WI38 (cell line): Measurements from ENCODE around the gene TMIGD3.

Experiments used
- H3K4me3 ChIP-seq: 2 replicates; pipeline ENCODE4 v1.5.1; 2011; ENCODE audit warnings: low read depth, mild to moderate bottlenecking, control low read depth, low read length
- TF ChIP-seq, protein P1 (sequence below): IDR thresholded peaks from 2 replicates; pipeline ENCODE4 v1.5.1; 2012; ENCODE audit warnings: low read depth, mild to moderate bottlenecking, control low read depth, low read length

TMIGD3 gene

DNA sequence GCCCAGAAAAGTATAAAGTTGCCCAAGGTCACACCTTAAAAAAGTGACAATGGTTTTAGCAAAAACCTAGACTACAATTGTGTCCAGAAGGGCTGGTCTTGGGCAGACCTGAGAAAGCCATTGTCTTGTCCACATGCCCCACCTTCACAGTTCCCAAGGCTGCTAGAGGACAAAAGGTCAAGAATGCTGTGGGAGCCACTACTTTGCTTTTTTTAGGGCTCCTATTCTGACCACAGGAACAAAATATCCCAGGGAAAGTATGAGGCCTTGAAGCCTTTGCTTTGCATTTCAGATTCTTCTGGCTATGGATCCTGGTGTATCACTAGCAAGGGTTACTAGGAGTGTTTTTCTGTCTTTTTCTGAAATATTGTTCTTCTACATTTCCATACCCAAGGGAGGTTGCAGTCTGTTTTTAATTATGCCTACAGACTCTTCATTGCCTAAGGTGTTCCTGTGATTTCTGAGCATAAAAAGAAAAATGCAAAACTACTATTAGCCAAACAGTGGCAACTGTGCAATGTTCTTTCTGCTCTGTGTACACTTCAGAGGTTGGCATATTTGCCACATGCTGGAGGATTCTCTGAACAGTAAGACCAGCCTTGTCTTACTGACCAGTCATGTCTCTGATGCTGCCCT, 18.9 kb downstream of the TMIGD3 start:
- H3K4me3 ChIP-seq: no peak overlapping the region
- TF ChIP-seq, protein P1, sequence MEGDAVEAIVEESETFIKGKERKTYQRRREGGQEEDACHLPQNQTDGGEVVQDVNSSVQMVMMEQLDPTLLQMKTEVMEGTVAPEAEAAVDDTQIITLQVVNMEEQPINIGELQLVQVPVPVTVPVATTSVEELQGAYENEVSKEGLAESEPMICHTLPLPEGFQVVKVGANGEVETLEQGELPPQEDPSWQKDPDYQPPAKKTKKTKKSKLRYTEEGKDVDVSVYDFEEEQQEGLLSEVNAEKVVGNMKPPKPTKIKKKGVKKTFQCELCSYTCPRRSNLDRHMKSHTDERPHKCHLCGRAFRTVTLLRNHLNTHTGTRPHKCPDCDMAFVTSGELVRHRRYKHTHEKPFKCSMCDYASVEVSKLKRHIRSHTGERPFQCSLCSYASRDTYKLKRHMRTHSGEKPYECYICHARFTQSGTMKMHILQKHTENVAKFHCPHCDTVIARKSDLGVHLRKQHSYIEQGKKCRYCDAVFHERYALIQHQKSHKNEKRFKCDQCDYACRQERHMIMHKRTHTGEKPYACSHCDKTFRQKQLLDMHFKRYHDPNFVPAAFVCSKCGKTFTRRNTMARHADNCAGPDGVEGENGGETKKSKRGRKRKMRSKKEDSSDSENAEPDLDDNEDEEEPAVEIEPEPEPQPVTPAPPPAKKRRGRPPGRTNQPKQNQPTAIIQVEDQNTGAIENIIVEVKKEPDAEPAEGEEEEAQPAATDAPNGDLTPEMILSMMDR: no peak

DNA sequence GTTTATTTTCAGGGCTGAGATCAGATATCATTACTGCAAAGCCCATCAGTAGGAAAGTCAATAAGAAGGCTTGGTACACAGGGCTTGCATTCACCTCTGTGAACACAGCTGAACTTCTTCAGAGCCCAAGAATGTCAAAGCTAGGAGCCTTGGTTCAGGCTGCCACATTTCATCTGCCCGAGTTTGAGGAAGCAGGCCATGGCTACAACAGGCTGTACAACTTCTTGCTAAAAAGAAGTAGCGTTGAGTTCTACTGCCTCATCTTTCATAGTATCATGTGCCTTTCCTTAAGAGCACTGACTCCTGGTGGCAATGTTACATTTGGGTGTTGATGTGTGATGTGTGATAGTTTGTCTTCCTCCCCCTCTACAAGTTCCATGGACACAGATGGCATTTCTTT, 19.6 kb downstream of the TMIGD3 start:
- TF ChIP-seq, protein P1: no peak
- no peak overlapping the region for H3K4me3 ChIP-seq

DNA sequence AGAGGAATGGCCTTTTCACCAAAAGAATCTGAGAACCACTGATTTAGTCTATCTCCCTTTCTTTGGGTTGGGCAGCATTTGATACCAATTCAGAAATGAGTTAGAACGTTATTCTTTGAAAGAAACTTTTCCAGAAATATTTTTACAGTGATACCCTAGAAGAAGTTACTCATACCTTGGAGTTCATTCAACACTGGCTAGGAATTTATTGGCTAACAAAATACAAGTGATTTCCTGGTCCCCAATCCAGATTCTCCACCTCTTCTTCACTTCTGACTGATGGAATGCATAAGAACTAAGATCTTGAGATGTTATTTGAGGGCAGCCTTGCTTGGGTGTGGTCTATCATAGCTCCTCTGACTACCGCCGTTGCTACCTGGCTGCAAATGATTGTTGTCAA, 20.3 kb downstream of the TMIGD3 start:
- no peak overlapping the region for H3K4me3 ChIP-seq
- TF ChIP-seq, protein P1: no peak

DNA sequence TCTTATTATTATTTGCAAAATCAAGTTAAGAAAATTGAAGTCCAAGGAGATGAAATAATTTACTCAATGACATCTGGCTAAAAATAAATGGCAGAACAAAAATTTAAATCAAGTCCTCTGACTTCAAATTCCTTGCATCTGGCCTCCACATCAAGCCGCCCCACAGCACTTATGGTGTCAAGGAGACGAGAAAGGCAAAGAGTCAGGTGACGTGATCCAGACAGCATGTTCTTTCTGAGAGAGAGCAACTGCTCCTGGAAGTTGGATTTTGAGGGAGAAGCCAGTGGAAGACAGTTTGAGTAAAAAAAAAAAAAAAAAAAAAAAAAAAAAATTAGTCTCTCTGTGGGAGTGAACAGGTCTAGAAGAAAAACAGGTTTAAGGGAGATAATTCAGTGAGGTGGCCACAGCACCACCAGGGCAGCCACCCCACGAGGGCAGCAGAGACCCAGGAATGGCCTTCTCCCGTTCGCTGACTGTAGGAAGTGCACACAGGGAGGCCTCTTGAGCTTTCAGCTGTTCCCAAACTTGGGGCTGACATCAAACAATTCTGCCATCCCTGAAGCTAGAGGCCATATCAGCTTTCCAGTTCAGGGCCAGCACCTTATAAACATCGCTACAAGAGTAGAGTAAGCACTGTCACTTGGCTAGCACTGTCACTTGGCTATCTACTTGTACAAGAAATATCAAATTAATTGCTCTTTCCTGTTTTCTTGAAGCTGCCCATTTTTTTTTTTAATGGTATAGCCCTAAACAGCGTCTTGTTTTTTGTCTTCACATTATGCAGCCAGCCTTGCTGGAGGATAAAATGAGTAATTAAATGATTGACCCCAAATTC, 21.8 kb downstream of the TMIGD3 start:
- H3K4me3 ChIP-seq: no peak overlapping the region
- TF ChIP-seq, protein P1: peak; percentile 75

DNA sequence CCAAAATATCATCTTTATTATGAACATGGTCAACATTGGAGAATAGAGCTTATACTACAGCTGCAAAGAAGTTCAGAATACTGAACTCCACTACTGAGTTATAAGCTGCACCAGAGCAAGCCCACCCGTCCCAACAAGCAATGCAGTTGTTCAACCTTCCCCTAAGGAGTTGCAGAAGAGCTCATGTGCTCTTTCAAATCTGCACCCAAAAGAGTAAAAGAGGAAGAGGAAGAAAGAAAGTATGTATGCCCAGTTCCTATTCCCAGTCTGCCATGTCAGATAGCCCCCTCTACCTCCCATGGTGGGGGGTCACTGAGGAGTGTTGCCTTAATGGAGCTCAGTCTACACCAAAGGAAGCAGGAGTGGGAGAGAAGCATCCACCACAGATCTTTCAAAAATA, 22.8 kb downstream of the TMIGD3 start:
- TF ChIP-seq, protein P1: no peak
- H3K4me3 ChIP-seq: no peak overlapping the region

DNA sequence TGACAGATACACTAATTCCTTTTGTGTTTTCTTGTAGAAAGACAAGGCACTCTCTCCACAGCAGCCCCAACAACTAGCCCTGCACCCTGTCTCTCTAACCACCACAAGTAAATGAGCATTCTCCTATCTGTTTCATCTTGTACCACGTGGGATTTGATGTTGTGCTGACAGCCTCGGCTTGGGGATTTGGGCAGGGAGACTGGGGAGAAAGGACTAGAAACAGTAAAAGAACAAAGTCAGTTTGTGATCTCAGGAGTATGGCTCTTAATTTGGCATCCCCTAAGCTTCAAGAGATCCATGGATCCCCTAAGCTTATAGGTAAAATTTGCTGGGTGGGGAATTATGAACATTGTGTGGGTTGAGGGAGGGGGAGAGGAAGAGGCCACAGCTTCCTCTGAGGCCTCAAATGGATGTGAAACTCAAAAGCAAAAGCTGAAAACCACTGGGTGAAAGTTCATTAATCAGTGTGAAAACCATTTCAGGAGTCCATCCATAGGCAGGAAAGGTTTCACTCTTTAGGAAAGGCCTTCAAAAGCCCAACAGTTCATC, 26.6 kb downstream of the TMIGD3 start:
- TF ChIP-seq, protein P1: no peak
- no peak overlapping the region for H3K4me3 ChIP-seq

DNA sequence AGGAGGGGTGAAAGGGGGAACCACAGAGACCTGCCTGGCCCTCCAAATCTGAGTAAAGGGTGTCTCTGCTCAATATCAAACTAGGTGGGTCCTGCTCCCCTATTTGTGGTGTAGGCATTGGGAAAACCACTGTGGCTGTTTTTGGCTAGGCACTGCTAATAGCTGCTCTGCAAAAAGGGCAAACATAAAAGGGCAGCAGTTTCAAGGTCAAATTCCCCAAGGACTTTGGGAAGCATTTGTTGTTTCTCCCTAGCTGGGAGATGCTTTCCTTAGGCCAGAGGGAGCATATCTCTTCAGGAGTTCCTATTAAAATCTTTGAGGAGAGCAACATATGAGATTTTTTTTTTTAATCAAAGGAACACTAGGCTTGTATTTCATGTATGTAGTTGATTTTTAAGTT, 27.2 kb downstream of the TMIGD3 start:
- no peak overlapping the region for H3K4me3 ChIP-seq

More for the DNA sequence above, 27.2 kb downstream of the TMIGD3 start:
- TF ChIP-seq, protein P1: no peak
